PC-9 (cell line): ENCODE data around the gene ABTB2. TPM values are rescaled to one million over a fixed set of nuclear protein-coding genes. Genes with fewer than 3 reads are reported as not detected.

Source experiments
- BruUV-seq: library from RNA; stranded (reverse); fragments of 400-500 nt; replicated peaks from 2 replicates; lab custom pipeline; 2021; lab: Mats Ljungman, UMichigan
- CTCF ChIA-PET: fragments of 300-600 bp; sonication (Branson Sonifier 250); formaldehyde crosslinking; loops from one replicate; lab custom pipeline; 2022; ENCODE audit warnings: antibody characterized with exemption; lab: Charles Lee
- POLR2A ChIA-PET: fragments of 300-600 bp; sonication (Branson Sonifier 250); formaldehyde crosslinking; loops from one replicate; lab custom pipeline; 2022; ENCODE audit warnings: antibody characterized with exemption; ENCODE audit not compliant: unreplicated experiment; lab: Charles Lee
- DNase-seq, 2 experiments: peaks; one replicate each; pipeline versions ENCODE4 v3.0.0 to v3.0.0-alpha.2; 2015 to 2022; ENCODE audit warnings: mixed read lengths in 1 of 2
- H2AFZ ChIP-seq: fragments of 200-600 bp; sonication (generic); 2 replicates; pipeline ENCODE4 v1.8.1; 2017; ENCODE audit warnings: antibody characterized with exemption
- H3F3A ChIP-seq: fragments of 200-600 bp; sonication (generic); 2 replicates; pipeline ENCODE4 v1.8.1; 2017; ENCODE audit warnings: antibody characterized with exemption, mild to moderate bottlenecking, low read depth; ENCODE audit not compliant: insufficient read depth
- H3K27ac ChIP-seq: fragments of 200-600 bp; sonication (generic); 2 replicates; pipeline ENCODE4 v1.6.1; 2016; ENCODE audit warnings: mixed run types
- H3K27me3 ChIP-seq: fragments of 200-600 bp; sonication (generic); 2 replicates; pipeline ENCODE4 v1.6.1; 2016; ENCODE audit warnings: low read depth, mixed run types; ENCODE audit not compliant: insufficient read depth
- H3K36me3 ChIP-seq: fragments of 200-600 bp; sonication (generic); 2 replicates; pipeline ENCODE4 v1.6.1; 2016; ENCODE audit warnings: low read depth, mixed run types
- H3K4me1 ChIP-seq: fragments of 200-600 bp; sonication (generic); replicated peaks from 2 replicates; pipeline ENCODE4 v1.6.1; 2016; ENCODE audit warnings: mixed run types; ENCODE audit not compliant: insufficient read depth
- H3K4me2 ChIP-seq: fragments of 200-600 bp; sonication (generic); 2 replicates; pipeline ENCODE4 v1.6.1; 2017; ENCODE audit warnings: mixed run types
- H3K4me3 ChIP-seq: fragments of 200-600 bp; sonication (generic); 2 replicates; pipeline ENCODE4 v1.6.1; 2016; ENCODE audit warnings: mixed run types
- H3K79me2 ChIP-seq: fragments of 200-600 bp; sonication (generic); 2 replicates; pipeline ENCODE4 v1.6.1; 2017; ENCODE audit warnings: low read depth, mixed run types
- H3K9me2 ChIP-seq: fragments of 200-600 bp; sonication (generic); 2 replicates; pipeline ENCODE4 v1.8.1; 2017; ENCODE audit warnings: mild to moderate bottlenecking; ENCODE audit not compliant: insufficient read depth
- H3K9me3 ChIP-seq: fragments of 200-600 bp; sonication (generic); 2 replicates; pipeline ENCODE4 v1.8.1; 2016; ENCODE audit warnings: low read depth; ENCODE audit not compliant: insufficient read depth
- H4K20me1 ChIP-seq: fragments of 200-600 bp; sonication (generic); 2 replicates; pipeline ENCODE4 v1.8.1; 2017; ENCODE audit not compliant: insufficient read depth
- CTCF ChIP-seq: fragments of 200-600 bp; sonication (generic); conservative IDR thresholded peaks from 2 replicates; pipeline ENCODE4 v1.6.1; 2017; ENCODE audit warnings: mixed run types, antibody characterized with exemption, mild to moderate bottlenecking, moderate library complexity
- EZH2 ChIP-seq: fragments of 200-600 bp; sonication (generic); IDR thresholded peaks from 2 replicates; pipeline ENCODE4 v1.8.0; 2017; ENCODE audit warnings: antibody characterized with exemption, low read depth
- intact Hi-C: fragments of 100-400 bp; cut with micrococcal nuclease; formaldehyde crosslinking; loops from one replicate; pipeline ENCODE4 v1.10.0; 2022; ENCODE audit not compliant: unreplicated experiment
- total RNA-seq: library from RNA; stranded (reverse); gene quantifications from 2 replicates; pipeline ENCODE4 v1.2.3, GENCODE V29; 2021

ABTB2 gene
- total RNA-seq, 1 experiment from 2014 or later: 12.9 TPM

GRCh38 chr11:34344768-34345539 is 12.9 kb downstream of the ABTB2 start:
- H3K4me3 ChIP-seq: peak overlapping the region; percentile 40; the same call in 1 of the 2 replicates
- BruUV-seq: no TSS peak

GRCh38 chr11:34344410-34344767 is 13.4 kb downstream of the ABTB2 start:
- ChIA-PET POLR2A (interaction anchor here (0.6 to 1.1 kb wide), 5 partner anchors 12 to 353 kb away, joined by 3 to 7 read pairs (median 3); no protein-coding TSS in a partner anchor), CTCF (interaction anchor here (1.2 to 1.9 kb wide), 2 partner anchors 170 to 178 kb away, joined by 4 to 10 read pairs; no protein-coding TSS in a partner anchor)
- no peaks in the 10 kb centered on the region for H3K9me3 ChIP-seq
- BruUV-seq: no TSS peak
- H3K36me3 ChIP-seq: 0 out of 2 replicates have a peak, but pooled peaks cover 7% of the 10 kb centered on the region
- intact Hi-C loops: loop anchor here (2.0 kb wide), 1 partner anchor 14 kb away; no protein-coding TSS in a partner anchor
- H3F3A ChIP-seq: peaks cover 70% of the 10 kb centered on the region
- H3K4me3 ChIP-seq: peak overlapping the region; percentile 21; the same call in 1 of the 2 replicates
- H2AFZ ChIP-seq: no peak overlapping the region
- H3K79me2 ChIP-seq: peaks cover 91% of the 10 kb centered on the region
- H4K20me1 ChIP-seq: no peaks in the 10 kb centered on the region
- TF ChIP-seq CTCF (no peak), EZH2 (no peak)
- peak overlapping the region; percentile 76 for H3K4me2 ChIP-seq
- peaks cover 99% of the 10 kb centered on the region for H3K4me1 ChIP-seq
- H3K27ac ChIP-seq: peak overlapping the region; percentile 91
- no peaks in the 10 kb centered on the region for H3K27me3 ChIP-seq
- no peaks in the 10 kb centered on the region for H3K9me2 ChIP-seq
- no peak for DNase-seq

More at GRCh38 chr11:34344768-34345539, 12.9 kb downstream of the ABTB2 start:
- ChIA-PET POLR2A (interaction anchor here (0.5 to 1.1 kb wide), 13 partner anchors 11 to 737 kb away, joined by 3 to 21 read pairs (median 4); partner anchors contain the start of gene ABTB2), CTCF (interaction anchor here (0.7 to 1.9 kb wide), 3 partner anchors 38 to 179 kb away, joined by 4 to 10 read pairs (median 4); no protein-coding TSS in a partner anchor)
- peak overlapping the region; percentile 76 for H3K4me2 ChIP-seq
- H3K9me2 ChIP-seq: no peaks in the 10 kb centered on the region
- peak; percentile 90 to 99 for DNase-seq
- no peaks in the 10 kb centered on the region for H4K20me1 ChIP-seq
- H3K27me3 ChIP-seq: no peaks in the 10 kb centered on the region
- H3K9me3 ChIP-seq: no peaks in the 10 kb centered on the region
- intact Hi-C loops: loop anchor here (1.0 to 2.0 kb wide), 8 partner anchors 14 to 152 kb away; no protein-coding TSS in a partner anchor
- H3K4me1 ChIP-seq: peaks cover 99% of the 10 kb centered on the region
- TF ChIP-seq CTCF: no peak
- no peak for TF ChIP-seq EZH2
- H3K79me2 ChIP-seq: peaks cover 91% of the 10 kb centered on the region
- H2AFZ ChIP-seq: no peak overlapping the region
- H3K36me3 ChIP-seq: 0 out of 2 replicates have a peak, but pooled peaks cover 7% of the 10 kb centered on the region
- H3F3A ChIP-seq: peaks cover 65% of the 10 kb centered on the region
- H3K27ac ChIP-seq: peak overlapping the region; percentile 91

- H3K36me3 ChIP-seq: 0 out of 2 replicates have a peak, but pooled peaks cover 7% of the 10 kb centered on the region
- DNase-seq: no peak
- intact Hi-C loops: loop anchor here (2.0 kb wide), 1 partner anchor 13 kb away; no protein-coding TSS in a partner anchor
- no peaks in the 10 kb centered on the region for H3K9me3 ChIP-seq
- H3K4me2 ChIP-seq: peak overlapping the region; percentile 76
- H3K27me3 ChIP-seq: no peaks in the 10 kb centered on the region
- TF ChIP-seq EZH2 (no peak), CTCF (no peak)
- ChIA-PET CTCF (no interaction called here), POLR2A (interaction anchor here (0.5 kb wide), 1 partner anchor 25 kb away, joined by 3 read pairs; no protein-coding TSS in a partner anchor)
- H3K4me3 ChIP-seq: no peak overlapping the region
- no peaks in the 10 kb centered on the region for H4K20me1 ChIP-seq
- peaks cover 91% of the 10 kb centered on the region for H3K79me2 ChIP-seq
- H3K9me2 ChIP-seq: no peaks in the 10 kb centered on the region
- peaks cover 71% of the 10 kb centered on the region for H3F3A ChIP-seq
- no peak overlapping the region for H2AFZ ChIP-seq
- no TSS peak for BruUV-seq
- peak overlapping the region; percentile 91 for H3K27ac ChIP-seq
- peaks cover 99% of the 10 kb centered on the region for H3K4me1 ChIP-seq
Measured at GRCh38 chr11:34343686-34344085, 14.1 kb downstream of the ABTB2 start.
